CD4-positive, alpha-beta T cell treated with Interleukin-21 for 1 hour (primary cell): ENCODE measurements around the gene SLC15A5.

Source experiments
- DNase-seq: peaks from one replicate; pipeline ENCODE4 v3.0.0-alpha.2; 2020

Gene SLC15A5

GRCh38 chr12:16171348-16171747 lies 106.1 kb downstream of the SLC15A5 start:
- no peak for DNase-seq

- no peak for DNase-seq
Observed at GRCh38 chr12:16168078-16168477, 109.4 kb downstream of the SLC15A5 start.

- no peak for DNase-seq
Observed at GRCh38 chr12:16166563-16167470, 110.7 kb downstream of the SLC15A5 start.

GRCh38 chr12:16165506-16165905 lies 112.0 kb downstream of the SLC15A5 start:
- no peak for DNase-seq

- no peak for DNase-seq
Observed at GRCh38 chr12:16163901-16164300, 113.6 kb downstream of the SLC15A5 start.

GRCh38 chr12:16163146-16163545 lies 114.3 kb downstream of the SLC15A5 start:
- no peak for DNase-seq

GRCh38 chr12:16159571-16159970 lies 117.9 kb downstream of the SLC15A5 start:
- DNase-seq: no peak

GRCh38 chr12:16158050-16158449 lies 119.4 kb downstream of the SLC15A5 start:
- no peak for DNase-seq

GRCh38 chr12:16155938-16156337 lies 121.5 kb downstream of the SLC15A5 start:
- DNase-seq: no peak

GRCh38 chr12:16154990-16155389 lies 122.5 kb downstream of the SLC15A5 start:
- DNase-seq: no peak

- no peak for DNase-seq
Observed at GRCh38 chr12:16152885-16153673, 124.4 kb downstream of the SLC15A5 start.

- no peak for DNase-seq
Observed at GRCh38 chr12:16150276-16150675, 127.2 kb downstream of the SLC15A5 start.

GRCh38 chr12:16148938-16149337 lies 128.5 kb downstream of the SLC15A5 start:
- no peak for DNase-seq
